ENCODE measurements around the gene ZKSCAN7. TPM values are rescaled to one million over a fixed set of nuclear protein-coding genes. Genes with fewer than 3 reads are reported as not detected.
"Not testable (repeated sequence)": the region's sequence is repeated elsewhere in the genome, so short reads cannot be mapped to it uniquely, and the experiment has no call there.

The ZKSCAN7 gene
- total RNA-seq = 0.61 and 0.64 TPM in 2 replicates

DNA sequence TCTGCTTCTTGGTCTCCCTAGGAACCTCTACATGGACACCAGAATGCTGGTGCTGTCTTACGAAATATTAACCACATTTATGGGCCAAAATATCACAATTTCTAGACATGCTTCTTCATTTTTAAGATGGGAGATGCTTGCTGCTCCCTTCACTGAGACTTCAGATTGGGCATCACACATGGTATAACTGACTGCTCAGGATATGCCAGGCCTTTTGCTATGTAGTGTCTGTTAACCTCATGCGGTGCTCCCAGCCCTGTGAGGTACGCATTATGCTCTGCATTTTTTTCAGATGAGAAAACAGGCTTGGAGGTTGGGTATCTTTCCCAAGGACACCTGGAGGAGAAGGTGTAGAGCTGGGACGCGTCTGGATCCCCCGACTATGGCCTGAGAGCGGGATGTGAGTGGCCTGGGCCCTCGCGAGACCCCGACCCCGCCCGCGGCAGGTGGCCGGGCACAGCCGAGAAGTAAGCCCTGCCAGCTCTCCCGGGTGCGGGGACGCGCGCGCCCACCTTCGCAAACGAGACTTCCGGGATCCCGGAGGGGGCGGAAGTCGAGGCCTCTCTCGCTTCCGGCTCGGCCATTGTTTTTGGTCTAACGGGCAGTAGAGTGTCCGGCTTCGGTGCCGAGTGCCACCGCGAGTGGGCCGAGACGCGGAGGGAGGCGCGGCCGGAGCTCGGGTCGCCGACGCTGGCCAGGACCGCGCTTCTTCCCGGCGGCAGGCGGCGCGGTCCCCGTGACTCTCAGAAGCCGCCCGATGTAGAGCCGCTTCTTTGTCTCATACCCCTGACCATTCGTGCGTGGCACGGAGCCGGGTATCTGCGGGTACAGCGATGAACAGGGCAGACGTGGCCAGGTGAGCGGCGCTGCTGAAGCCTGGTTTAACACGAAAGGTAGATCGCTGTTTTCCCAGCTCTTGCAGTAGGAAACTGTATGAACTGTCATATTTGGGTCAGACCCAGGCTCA lies at the start of gene ZKSCAN7:
ZKSCAN7 (plus strand) TSS at position 568 of the 967 bp plus-strand sequence. CDS start 1,855 bp downstream, outside the sequence.
- intact Hi-C loops (cut with micrococcal nuclease) = loop anchor here (10.0 kb wide), 1 partner anchor 70 kb away; the partner anchor contains the start of gene ZNF197

- intact Hi-C loops (cut with micrococcal nuclease) = no loop called here
These were observed 48.4 kb upstream of the ZKSCAN7 start for GRCh38 chr3:44506556-44506955.

- intact Hi-C loops (cut with micrococcal nuclease) = no loop called here
These were observed 48.0 kb upstream of the ZKSCAN7 start for GRCh38 chr3:44506961-44507360.

GRCh38 chr3:44509393-44509921 lies 45.5 kb upstream of the ZKSCAN7 start:
- intact Hi-C loops (cut with micrococcal nuclease) = no loop called here

- intact Hi-C loops (cut with micrococcal nuclease) = loop anchor here (1.0 to 10.0 kb wide), 8 partner anchors 33 to 465 kb away; partner anchors contain the start of genes EXOSC7, KIAA1143, KIF15 and TCAIM
These were observed 45.0 kb upstream of the ZKSCAN7 start for GRCh38 chr3:44510000-44510368.

DNA sequence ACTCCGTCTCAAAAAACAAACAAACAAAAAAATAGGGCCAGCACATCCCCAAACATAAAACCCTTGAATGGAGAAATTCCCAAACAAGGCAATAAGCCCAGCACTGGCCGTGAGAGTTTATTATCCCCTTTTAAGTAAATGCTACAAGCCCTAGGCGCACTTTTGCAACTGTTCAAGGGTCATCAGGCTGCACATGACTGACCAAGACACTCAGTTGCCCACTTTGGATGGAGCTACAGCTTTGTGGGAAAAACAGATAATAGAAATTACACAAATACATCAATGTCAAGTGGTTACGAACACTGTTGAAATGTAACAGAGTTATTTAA lies 43.8 kb upstream of the ZKSCAN7 start:
- intact Hi-C loops (cut with micrococcal nuclease) = loop anchor here (1.0 to 10.0 kb wide), 5 partner anchors 71 to 464 kb away; partner anchors contain the start of genes EXOSC7, TMEM42, ZDHHC3 and ZNF197

DNA sequence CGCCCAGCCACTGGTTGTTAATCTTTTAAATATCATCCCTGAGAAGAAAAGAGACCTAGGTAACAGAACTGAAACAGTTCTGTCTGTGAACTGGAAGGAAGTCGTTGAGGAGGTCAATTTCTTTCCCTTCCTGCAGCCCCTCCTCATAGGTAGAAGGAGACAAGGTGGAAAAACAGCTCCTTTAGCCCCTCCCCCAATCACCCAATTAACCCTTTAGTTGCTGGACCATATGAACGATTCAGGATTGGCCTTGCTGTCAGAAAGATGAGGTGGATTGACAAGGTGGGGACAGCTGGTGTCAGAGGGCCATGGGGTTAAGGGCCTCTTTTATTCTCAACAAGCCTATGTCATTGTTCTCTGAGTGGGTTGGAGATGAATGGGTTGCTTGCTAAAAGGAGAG lies 41.5 kb upstream of the ZKSCAN7 start:
- intact Hi-C loops (cut with micrococcal nuclease) = loop anchor here (5.0 to 10.0 kb wide), 4 partner anchors 111 to 461 kb away; partner anchors contain the start of genes EXOSC7, TMEM42, ZDHHC3 and ZNF197

- intact Hi-C loops (cut with micrococcal nuclease) = loop anchor here (10.0 kb wide), 2 partner anchors 109 to 459 kb away; partner anchors contain the start of genes EXOSC7, ZDHHC3 and ZNF197
These were observed 38.8 kb upstream of the ZKSCAN7 start for GRCh38 chr3:44516230-44516629.

DNA sequence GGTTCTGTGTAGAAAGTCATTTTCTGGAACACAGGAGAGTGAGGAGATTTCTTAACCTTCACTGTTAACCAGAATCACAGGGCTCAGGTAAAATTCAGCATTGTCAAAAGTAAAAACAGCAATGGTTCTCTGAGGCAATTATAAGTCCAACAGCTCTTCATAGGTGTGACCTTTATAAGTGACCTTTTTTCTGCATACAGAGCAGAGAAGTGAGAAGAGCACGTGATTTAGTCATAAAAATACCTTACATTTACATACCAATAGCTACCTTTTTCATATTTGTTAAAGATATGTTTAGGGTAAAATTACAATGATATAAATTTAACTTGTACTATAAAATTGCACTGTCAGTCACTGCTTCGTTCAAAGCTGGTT lies 36.2 kb upstream of the ZKSCAN7 start:
- intact Hi-C loops (cut with micrococcal nuclease) = loop anchor here (10.0 kb wide), 2 partner anchors 106 to 456 kb away; partner anchors contain the start of genes EXOSC7, ZDHHC3 and ZNF197

- intact Hi-C loops (cut with micrococcal nuclease) = no loop called here
These were observed 33.3 kb upstream of the ZKSCAN7 start for GRCh38 chr3:44521721-44522120.

GRCh38 chr3:44522494-44522933 lies 32.5 kb upstream of the ZKSCAN7 start:
- intact Hi-C loops (cut with micrococcal nuclease) = no loop called here

- intact Hi-C loops (cut with micrococcal nuclease) = no loop called here
These were observed 29.9 kb upstream of the ZKSCAN7 start for GRCh38 chr3:44525060-44525459.

- intact Hi-C loops (cut with micrococcal nuclease) = no loop called here
These were observed 25.1 kb upstream of the ZKSCAN7 start for GRCh38 chr3:44529927-44530326.

DNA sequence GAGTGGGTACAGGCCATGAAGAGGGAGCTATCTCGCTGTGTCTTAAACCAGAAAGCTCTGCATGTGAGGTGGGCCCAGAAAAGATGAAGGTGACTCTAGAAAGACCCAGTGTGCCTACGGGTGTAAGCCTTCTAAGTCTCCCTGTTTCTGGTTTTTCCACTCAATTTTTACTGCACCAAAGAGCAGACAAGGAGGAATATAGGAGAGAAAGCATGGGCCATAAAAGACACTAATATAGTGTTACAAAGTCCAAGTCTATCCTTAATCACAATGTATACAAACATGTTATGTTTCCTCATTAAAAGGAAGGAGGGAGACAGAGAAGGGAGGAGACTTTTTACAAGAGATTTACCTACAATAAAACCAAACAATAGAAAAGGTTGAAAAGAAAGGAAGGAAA lies 24.1 kb upstream of the ZKSCAN7 start:
- intact Hi-C loops (cut with micrococcal nuclease) = no loop called here

DNA sequence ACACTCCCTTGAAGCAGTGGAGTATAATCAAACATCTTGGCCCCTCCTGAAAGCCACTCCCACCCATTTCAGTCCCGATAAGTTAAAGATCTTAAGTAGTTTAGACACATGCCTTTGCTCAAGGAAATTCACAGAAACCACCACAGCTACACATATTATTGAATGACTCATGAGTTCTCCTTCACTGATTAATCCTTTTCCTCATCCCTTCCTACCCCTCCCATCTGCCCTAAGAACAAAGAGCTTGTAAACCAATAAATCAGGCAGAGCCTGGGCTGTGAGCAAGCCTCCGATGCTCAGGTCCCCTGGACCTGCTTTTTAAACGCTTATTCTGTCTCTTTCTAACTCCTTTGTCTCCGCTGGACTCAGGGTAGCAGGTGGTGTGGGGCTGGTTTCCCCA lies 20.3 kb upstream of the ZKSCAN7 start:
- intact Hi-C loops (cut with micrococcal nuclease) = not testable (repeated sequence)

GRCh38 chr3:44535364-44535763 lies 19.6 kb upstream of the ZKSCAN7 start:
- intact Hi-C loops (cut with micrococcal nuclease) = no loop called here

DNA sequence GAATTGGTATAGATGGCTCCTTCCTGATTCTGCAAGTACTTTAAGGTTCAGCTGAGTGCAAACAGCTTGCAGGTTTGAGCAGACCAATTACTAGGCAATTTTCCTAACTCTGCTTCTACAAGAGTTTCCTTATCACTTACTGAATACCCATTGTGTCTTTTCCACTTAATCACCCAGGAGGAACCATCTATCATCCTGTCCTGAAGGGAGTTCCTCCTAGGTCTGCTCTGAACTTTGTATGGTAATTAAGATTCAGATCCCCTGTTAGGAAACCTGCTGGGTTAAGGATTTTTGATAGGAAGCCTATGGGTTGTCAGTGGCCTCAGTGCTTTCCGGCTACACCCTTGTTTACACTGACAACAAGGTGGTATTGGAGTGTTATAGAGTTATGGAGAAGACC lies 10.2 kb upstream of the ZKSCAN7 start:
- intact Hi-C loops (cut with micrococcal nuclease) = not testable (repeated sequence)

DNA sequence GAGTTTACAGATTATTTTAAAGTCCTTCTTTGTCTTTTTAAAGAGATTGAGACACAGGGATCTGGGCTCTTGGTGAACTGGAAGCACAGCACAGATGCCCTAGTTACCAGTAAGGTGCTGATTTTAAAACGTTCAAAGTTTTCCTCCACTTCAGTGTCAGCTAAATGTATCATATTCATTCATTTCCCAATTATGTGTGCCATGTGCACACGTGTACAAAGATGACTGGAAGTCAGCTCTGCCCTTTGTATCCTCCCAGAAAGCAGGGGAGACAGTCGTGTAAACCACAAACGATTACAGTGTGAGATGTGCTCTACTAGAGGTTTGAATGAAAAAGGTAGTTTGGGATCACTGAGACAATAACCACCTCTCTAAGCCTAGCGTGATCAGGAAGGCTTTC lies 730 bp downstream of the ZKSCAN7 start:
- intact Hi-C loops (cut with micrococcal nuclease) = loop anchor here (10.0 kb wide), 1 partner anchor 69 kb away; the partner anchor contains the start of gene ZNF197

GRCh38 chr3:44557074-44557473 lies 2.1 kb downstream of the ZKSCAN7 start:
- intact Hi-C loops (cut with micrococcal nuclease) = loop anchor here (10.0 kb wide), 1 partner anchor 68 kb away; the partner anchor contains the start of gene ZNF197

GRCh38 chr3:44561076-44561475 lies 6.1 kb downstream of the ZKSCAN7 start:
- intact Hi-C loops (cut with micrococcal nuclease) = no loop called here

GRCh38 chr3:44562147-44562546 lies 7.2 kb downstream of the ZKSCAN7 start:
- intact Hi-C loops (cut with micrococcal nuclease) = no loop called here

DNA sequence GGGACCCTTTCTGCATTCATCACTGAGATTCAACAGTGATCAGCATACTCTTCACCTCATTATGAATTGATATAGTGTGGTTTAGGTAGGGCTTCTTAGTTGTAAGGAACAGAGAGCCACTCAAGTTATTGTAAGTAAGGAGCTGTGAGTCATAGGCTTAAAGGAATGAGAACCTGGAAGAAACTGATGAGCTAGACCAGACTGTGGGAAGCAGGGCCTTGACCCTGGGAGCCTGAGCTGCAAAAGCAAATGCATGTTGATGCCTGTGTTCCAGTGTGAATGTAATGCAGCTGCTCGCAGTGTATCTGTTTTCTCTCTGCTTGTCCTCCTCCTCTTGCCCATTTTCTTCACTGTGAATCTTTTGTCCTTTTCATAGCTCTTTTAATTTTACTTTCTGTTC lies 13.6 kb downstream of the ZKSCAN7 start:
- intact Hi-C loops (cut with micrococcal nuclease) = no loop called here

Data from T-helper 2 cell treated with Interferon-gamma antibody and Interleukin-4, amounts not matched to agents 100 ng/mL and 5 ng/mL, for 36 hours (primary cell).